DOHH2 (cell line): ENCODE data around the gene IFT81.
"Not testable (repeated sequence)": the region's sequence is repeated elsewhere in the genome, so short reads cannot be mapped to it uniquely, and the experiment has no call there.

Experiments used
- CTCF ChIP-seq: fragments of 200-600 bp; sonication (generic); IDR thresholded peaks from one replicate; pipeline ENCODE4 v1.5.1; 2014; ENCODE audit warnings: antibody characterized with exemption, mild to moderate bottlenecking, low read depth, low read length; ENCODE audit not compliant: poor library complexity, severe bottlenecking
- EZH2phosphoT487 ChIP-seq: fragments of 200-600 bp; sonication (generic); IDR thresholded peaks from 2 replicates; pipeline ENCODE4 v1.6.1; 2017; ENCODE audit warnings: borderline replicate concordance, mild to moderate bottlenecking, antibody characterized with exemption, low read length, moderate library complexity, mixed read lengths

- not testable (repeated sequence) for TF ChIP-seq CTCF, EZH2phosphoT487
These were observed 131.8 kb downstream of the IFT81 start for GRCh38 chr12:110255890-110256456.
